Transverse colon (tissue), 4 donors: Measurements from ENCODE around the gene COPRS.

Experiments
- EP300 ChIP-seq: sonication (generic); formaldehyde crosslinking; IDR thresholded peaks from one replicate; pipeline ENCODE4 v1.6.1; 2017; ENCODE audit warnings: antibody characterized with exemption, low read depth
- POLR2A ChIP-seq: fragments of 450-650 bp; IDR thresholded peaks from one replicate; pipeline ENCODE4 v1.6.1; 2016; ENCODE audit warnings: antibody characterized with exemption, mild to moderate bottlenecking, moderate library complexity
- POLR2AphosphoS5 ChIP-seq, 3 donors: sonication (generic); formaldehyde crosslinking; IDR thresholded peaks; one replicate each; pipeline ENCODE4 v1.6.1; 2016; ENCODE audit warnings: antibody characterized with exemption in 3 of 3
- TF ChIP-seq, protein P1 (sequence below), 5 experiments: fragments of 200-600 bp in 3 of 5; fragments of 450-650 bp in 2 of 5; sonication (generic) in 3 of 5; IDR thresholded peaks; 1 replicate in 2 of 5; 2 replicates in 3 of 5; pipeline ENCODE4 v1.5.1; 2016 to 2017; ENCODE audit warnings: antibody characterized with exemption in 5 of 5, inconsistent platforms in 3 of 5, mild to moderate bottlenecking in 2 of 5, moderate library complexity in 1 of 5

GRCh38 chr17:31807846-31808245 is 51.2 kb downstream of the COPRS start:
- TF ChIP-seq POLR2A: no peak
- TF ChIP-seq, protein P1, sequence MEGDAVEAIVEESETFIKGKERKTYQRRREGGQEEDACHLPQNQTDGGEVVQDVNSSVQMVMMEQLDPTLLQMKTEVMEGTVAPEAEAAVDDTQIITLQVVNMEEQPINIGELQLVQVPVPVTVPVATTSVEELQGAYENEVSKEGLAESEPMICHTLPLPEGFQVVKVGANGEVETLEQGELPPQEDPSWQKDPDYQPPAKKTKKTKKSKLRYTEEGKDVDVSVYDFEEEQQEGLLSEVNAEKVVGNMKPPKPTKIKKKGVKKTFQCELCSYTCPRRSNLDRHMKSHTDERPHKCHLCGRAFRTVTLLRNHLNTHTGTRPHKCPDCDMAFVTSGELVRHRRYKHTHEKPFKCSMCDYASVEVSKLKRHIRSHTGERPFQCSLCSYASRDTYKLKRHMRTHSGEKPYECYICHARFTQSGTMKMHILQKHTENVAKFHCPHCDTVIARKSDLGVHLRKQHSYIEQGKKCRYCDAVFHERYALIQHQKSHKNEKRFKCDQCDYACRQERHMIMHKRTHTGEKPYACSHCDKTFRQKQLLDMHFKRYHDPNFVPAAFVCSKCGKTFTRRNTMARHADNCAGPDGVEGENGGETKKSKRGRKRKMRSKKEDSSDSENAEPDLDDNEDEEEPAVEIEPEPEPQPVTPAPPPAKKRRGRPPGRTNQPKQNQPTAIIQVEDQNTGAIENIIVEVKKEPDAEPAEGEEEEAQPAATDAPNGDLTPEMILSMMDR (IDR thresholded peaks at IDR 0.05): no peak
- no peak for TF ChIP-seq EP300
- no peak for TF ChIP-seq POLR2AphosphoS5 (IDR thresholded peaks at IDR 0.05)
